HepG2 (cell line): ENCODE results near the gene FAM162A. TPM values are rescaled to one million over a fixed set of nuclear protein-coding genes. Genes with fewer than 3 reads are reported as not detected.
A peak's percentile ranks its signal among the peaks of the same experiment; 100 is the strongest.

Source experiments
- FLYWCH1 ChIP-seq: sonication (generic); formaldehyde crosslinking; IDR thresholded peaks from 2 replicates; pipeline ENCODE4 v1.8.1; 2023; ENCODE audit warnings: mild to moderate bottlenecking, missing genetic modification reagents
- MED8 ChIP-seq: sonication (generic); formaldehyde crosslinking; IDR thresholded peaks from 2 replicates; pipeline ENCODE4 v1.8.1; 2023; ENCODE audit warnings: mild to moderate bottlenecking, missing genetic modification reagents; ENCODE audit not compliant: insufficient replicate concordance
- MLLT10 ChIP-seq: sonication (generic); formaldehyde crosslinking; IDR thresholded peaks from 2 replicates; pipeline ENCODE4 v1.4.0; 2020; ENCODE audit warnings: missing genetic modification reagents
- NR2F2 ChIP-seq: IDR thresholded peaks from 2 replicates; pipeline ENCODE4 v1.6.1; 2012; ENCODE audit warnings: low read depth, inconsistent platforms, borderline replicate concordance
- NR2F6 ChIP-seq, 2 experiments: IDR thresholded peaks; 2 replicates each; pipeline ENCODE4 v1.6.1; 2016; ENCODE audit warnings: antibody characterized with exemption in 1 of 2, mild to moderate bottlenecking in 1 of 2
- RARA ChIP-seq: IDR thresholded peaks from 2 replicates; pipeline ENCODE4 v1.6.1; 2016; ENCODE audit warnings: missing genetic modification reagents, missing compliant biosample characterization
- RERE ChIP-seq: IDR thresholded peaks from 2 replicates; pipeline ENCODE4 v1.6.1; 2016; ENCODE audit warnings: low read depth, missing genetic modification reagents, missing compliant biosample characterization
- SOX6 ChIP-seq, 2 experiments: fragments of 450-650 bp in 1 of 2; sonication (generic) in 1 of 2; formaldehyde crosslinking in 1 of 2; IDR thresholded peaks; 2 replicates each; pipeline versions ENCODE4 v1.4.0 to v1.6.1; 2017 to 2020; ENCODE audit warnings: antibody characterized with exemption in 1 of 2, mild to moderate bottlenecking in 1 of 2, missing genetic modification reagents in 1 of 2
- TEAD3 ChIP-seq: optimal IDR thresholded peaks from 2 replicates; pipeline ENCODE3; 2016; ENCODE audit warnings: borderline replicate concordance
- TGIF2 ChIP-seq: IDR thresholded peaks from 2 replicates; pipeline ENCODE4 v1.6.1; 2016; ENCODE audit warnings: control low read depth, missing compliant biosample characterization
- ZKSCAN8 ChIP-seq: IDR thresholded peaks from 2 replicates; pipeline ENCODE4 v1.6.1; 2016; ENCODE audit warnings: borderline replicate concordance, missing genetic modification reagents, missing compliant biosample characterization
- ZNF205 ChIP-seq: IDR thresholded peaks from 2 replicates; pipeline ENCODE4 v1.6.1; 2018; ENCODE audit warnings: missing biosample characterization, missing genetic modification reagents
- ZNF44 ChIP-seq: sonication (generic); formaldehyde crosslinking; IDR thresholded peaks from 2 replicates; pipeline ENCODE4 v1.5.1; 2020; ENCODE audit warnings: mild to moderate bottlenecking, missing genetic modification reagents
- ZNF503 ChIP-seq: sonication (generic); formaldehyde crosslinking; IDR thresholded peaks from 2 replicates; pipeline ENCODE4 v1.4.0; 2020; ENCODE audit warnings: missing genetic modification reagents
- ZNF550 ChIP-seq: sonication (generic); formaldehyde crosslinking; IDR thresholded peaks from 2 replicates; pipeline ENCODE4 v1.4.0; 2020; ENCODE audit warnings: mild to moderate bottlenecking, missing genetic modification reagents, borderline replicate concordance
- ZNF609 ChIP-seq: sonication (generic); formaldehyde crosslinking; IDR thresholded peaks from 2 replicates; pipeline ENCODE4 v1.4.0; 2020; ENCODE audit warnings: mild to moderate bottlenecking, missing genetic modification reagents, borderline replicate concordance
- ZNF713 ChIP-seq: sonication (generic); formaldehyde crosslinking; IDR thresholded peaks from 2 replicates; pipeline ENCODE4 v1.4.0; 2020; ENCODE audit warnings: mild to moderate bottlenecking, missing genetic modification reagents
- polyA plus RNA-seq, 8 experiments: library from polyadenylated mRNA; depleted of rRNA in 3 of 8; stranded (reverse) in 7 of 8; unstranded in 1 of 8; fragments of >200 nt; fragmentation: Illumina TruSeq in 4 of 8; extraction: Trizol in 4 of 8; gene quantifications; 2 replicates each; pipeline versions ENCODE4 v1.2.1 to v1.2.3, GENCODE V29; 2011 to 2016; ENCODE audit warnings: low read depth in 4 of 8, missing spikeins in 1 of 8, mixed read lengths in 1 of 8; ENCODE audit not compliant: insufficient read depth in 1 of 8
- total RNA-seq, 5 experiments: library from RNA; depleted of rRNA; stranded (reverse); fragments of >200 nt; fragmentation: Illumina TruSeq; extraction: Trizol; gene quantifications; 2 replicates each; pipeline ENCODE4 v1.2.3, GENCODE V29; 2016; ENCODE audit warnings: low read depth in 1 of 5

FAM162A gene
- total and polyA plus RNA-seq, 2 of the 13 experiments (the other 11 are each of a cell fraction or from before 2014, with no cell fraction given), result 115 to 155 TPM

- TF ChIP-seq RARA (CRISPR knock-in tag) (peak; percentile 41; the same call in 1 of the 2 replicates), TEAD3 (peak; percentile 15), RERE (CRISPR knock-in tag) (no peak), MED8 (peak; percentile 48), ZNF550 (CRISPR knock-in tag) (no peak), ZNF503 (CRISPR knock-in tag) (0 out of 2 replicates have a peak, but pooled peaks have one; percentile 44), SOX6 (IDR thresholded peaks at IDR 0.05) (no peak), SOX6 (CRISPR knock-in tag; IDR thresholded peaks at IDR 0.05) (peak; percentile 96), MLLT10 (no peak), ZNF713 (CRISPR knock-in tag) (no peak), ZNF44 (CRISPR knock-in tag) (no peak), NR2F6 (IDR thresholded peaks at IDR 0.05) (0 out of 2 replicates have a peak, but pooled peaks have one; percentile 49), NR2F6 (CRISPR knock-in tag; IDR thresholded peaks at IDR 0.05) (peak; percentile 23; the same call in 1 of the 2 replicates), ZNF609 (CRISPR knock-in tag) (peak; percentile 64), NR2F2 (peak; percentile 57; the same call in 1 of the 2 replicates), TGIF2 (no peak), ZNF205 (CRISPR knock-in tag) (no peak), ZKSCAN8 (CRISPR knock-in tag) (peak; percentile 49; the same call in 1 of the 2 replicates), FLYWCH1 (no peak)
Measured at GRCh38 chr3:122391681-122392446, 7.9 kb downstream of the FAM162A start (continued).
